K562 (cell line): Measurements from ENCODE around the gene SETD3. TPM values are rescaled to one million over a fixed set of nuclear protein-coding genes. Genes with fewer than 3 reads are reported as not detected.

Experiments
- ATAC-seq: fragments of 200-7000 bp; cut with Tn5 transposase; 3 replicates; pipeline ENCODE4 v1.9.1; 2020; ENCODE audit warnings: moderate library complexity
- BruUV-seq: library from RNA; stranded (reverse); fragments of 400-500 nt; replicated peaks from 2 replicates; lab custom pipeline; 2021; lab: Mats Ljungman, UMichigan
- CTCF ChIA-PET: fragments of 300-600 bp; formaldehyde crosslinking; extraction: SDS; loops from one replicate; lab custom pipeline; 2021; ENCODE audit warnings: low intra/inter-chr PET ratio; lab: Yijun Ruan, JAX
- POLR2A ChIA-PET: fragments of 300-600, 350-650 bp; sonication (Branson Sonifier 250); formaldehyde crosslinking; extraction: SDS; loops from one replicate; lab custom pipeline; 2021; ENCODE audit warnings: antibody characterized with exemption, inconsistent platforms; lab: Yijun Ruan, JAX
- DNase-seq, 4 experiments: peaks; one replicate each; pipeline versions ENCODE4 v3.0.0 to v3.0.0-alpha.2; 2011 to 2018; ENCODE audit warnings: low spot score in 3 of 4, mixed read lengths in 3 of 4; ENCODE audit errors: extremely low read depth in 1 of 4
- FAIRE-seq: peaks from 2 replicates; lab custom pipeline; 2011; peaks lifted over from hg19 to GRCh38; lab: Jason Lieb, UNC
- H2AFZ ChIP-seq: 2 replicates; pipeline ENCODE4 v1.6.0; 2011; ENCODE audit warnings: low read depth, low read length, control low read depth, inconsistent platforms
- H3K27ac ChIP-seq: fragments of 200-600 bp; 3 replicates; pipeline ENCODE4 v1.8.0; 2011; ENCODE audit warnings: low read depth, mild to moderate bottlenecking, control low read depth, inconsistent platforms, low read length, moderate library complexity, mixed read lengths; ENCODE audit errors: extremely low read depth
- H3K27me3 ChIP-seq, 2 experiments: fragments of 300-600 bp in 1 of 2; 2 replicates in 1 of 2; 3 replicates in 1 of 2; pipeline versions ENCODE4 v1.6.0 to v1.8.0; 2011; ENCODE audit warnings: inconsistent platforms in 2 of 2, low read length in 2 of 2, mild to moderate bottlenecking in 1 of 2, mixed read lengths in 1 of 2, moderate library complexity in 1 of 2; ENCODE audit not compliant: control insufficient read depth in 2 of 2, insufficient read depth in 2 of 2
- H3K36me3 ChIP-seq: fragments of 300-600 bp; 3 replicates; pipeline ENCODE4 v1.8.0; 2011; ENCODE audit warnings: mild to moderate bottlenecking, low read length, inconsistent platforms; ENCODE audit not compliant: control insufficient read depth, insufficient read depth
- H3K4me1 ChIP-seq, 2 experiments: fragments of 200-600 bp in 1 of 2; replicated peaks in 1 of 2; 2 replicates in 1 of 2; 3 replicates in 1 of 2; pipeline versions ENCODE4 v1.5.1 to v1.8.0; 2011; ENCODE audit warnings: inconsistent platforms in 2 of 2, low read length in 2 of 2, mild to moderate bottlenecking in 1 of 2, mixed read lengths in 1 of 2, moderate library complexity in 1 of 2; ENCODE audit not compliant: control insufficient read depth in 2 of 2, insufficient read depth in 2 of 2
- H3K4me2 ChIP-seq: 2 replicates; pipeline ENCODE4 v1.6.1; 2011; ENCODE audit warnings: low read length, control low read depth, inconsistent platforms, mixed read lengths; ENCODE audit not compliant: insufficient read depth
- H3K4me3 ChIP-seq: fragments of 200-600 bp; sonication (generic), shearing (Covaris generic); 2 replicates; pipeline ENCODE4 v1.5.1; 2016; ENCODE audit warnings: control low read depth, inconsistent platforms
- H3K79me2 ChIP-seq: fragments of 200-600 bp; 3 replicates; pipeline ENCODE4 v1.8.0; 2011; ENCODE audit warnings: low read length, inconsistent platforms; ENCODE audit not compliant: control insufficient read depth, insufficient read depth
- H3K9ac ChIP-seq, 2 experiments: 2 replicates each; pipeline versions ENCODE4 v1.6.0 to v1.6.1; 2011; ENCODE audit warnings: low read depth in 2 of 2, low read length in 2 of 2, control low read depth in 1 of 2, inconsistent platforms in 1 of 2, mild to moderate bottlenecking in 1 of 2, mixed read lengths in 1 of 2; ENCODE audit not compliant: insufficient read depth in 1 of 2
- H3K9me1 ChIP-seq: one replicate; pipeline ENCODE4 v1.6.0; 2011; ENCODE audit warnings: inconsistent platforms, mild to moderate bottlenecking, low read length, moderate library complexity; ENCODE audit not compliant: control insufficient read depth, insufficient read depth
- H3K9me3 ChIP-seq: replicated peaks from 2 replicates; pipeline ENCODE4 v1.5.1; 2011; ENCODE audit warnings: low read depth, low read length, inconsistent platforms; ENCODE audit not compliant: control insufficient read depth, insufficient read depth
- H4K20me1 ChIP-seq: replicated peaks from 2 replicates; pipeline ENCODE4 v1.6.1; 2011; ENCODE audit warnings: low read length, inconsistent platforms, mixed read lengths; ENCODE audit not compliant: control insufficient read depth, insufficient read depth
- NFIC ChIP-seq: fragments of 450-650 bp; IDR thresholded peaks from 2 replicates; pipeline ENCODE4 v1.6.1; 2017; ENCODE audit warnings: mild to moderate bottlenecking, inconsistent platforms
- NFIX ChIP-seq: fragments of 250-450 bp; sonication (Bioruptor Pico); IDR thresholded peaks from 2 replicates; pipeline ENCODE4 v1.4.0; 2020; ENCODE audit warnings: low read depth, mild to moderate bottlenecking, moderate library complexity
- PKNOX1 ChIP-seq: fragments of 450-650 bp; IDR thresholded peaks from 2 replicates; pipeline ENCODE4 v1.6.1; 2016
- RBFOX2 ChIP-seq: fragments of 200-400 bp; formaldehyde crosslinking; IDR thresholded peaks from 2 replicates; pipeline ENCODE4 v1.6.1; 2017; ENCODE audit warnings: low read depth, mild to moderate bottlenecking, low read length, moderate library complexity
- WGBS: fragments of 100-300 bp; shearing (Covaris generic); methylation state at CpG from one replicate; pipeline ENCODE4 v1.1.6; 2016; ENCODE audit warnings: low coverage, mixed read lengths; ENCODE audit not compliant: insufficient coverage; ENCODE audit errors: missing lambda C conversion rate; 5-methylcytosine and 5-hydroxymethylcytosine counted together
- in situ Hi-C: fragments of 300-500 bp; cut with MboI; formaldehyde crosslinking; loops from 4 replicates; pipeline ENCODE4 v1.15.0; 2018; ENCODE audit warnings: inconsistent platforms, mixed read lengths
- intact Hi-C: fragments of 100-400 bp; cut with micrococcal nuclease; formaldehyde crosslinking; loops from 2 replicates; pipeline ENCODE4 v1.14.2; 2022
- polyA plus RNA-seq, 8 experiments: library from polyadenylated mRNA; depleted of rRNA in 4 of 8; stranded (reverse) in 5 of 8; unstranded in 3 of 8; fragments of >200 nt; fragmentation: Nextera tagmentation in 2 of 8; fragmentation: Illumina TruSeq in 1 of 8; extraction: Ambion mirVana in 2 of 8; extraction: Trizol in 1 of 8; gene quantifications; 2 replicates each; pipeline versions ENCODE4 v1.2.1 to v1.2.3, GENCODE V29; 2011 to 2014; ENCODE audit warnings: inconsistent platforms in 1 of 8, missing spikeins in 1 of 8
- total RNA-seq, 7 experiments: library from RNA; depleted of rRNA in 6 of 7; stranded (reverse); fragments of >200 nt in 6 of 7; fragmentation: Illumina TruSeq in 2 of 7; extraction: Trizol in 2 of 7; gene quantifications; 2 replicates each; pipeline versions ENCODE4 v1.2.1 to v1.2.3, GENCODE V29; 2011 to 2021; ENCODE audit warnings: low replicate concordance in 1 of 7

Gene SETD3
- total and polyA plus RNA-seq, 9 of the 15 experiments (the other 6 are each of a cell fraction or from before 2014, with no cell fraction given): 8.5 to 35.9 (median 26.5) TPM

DNA sequence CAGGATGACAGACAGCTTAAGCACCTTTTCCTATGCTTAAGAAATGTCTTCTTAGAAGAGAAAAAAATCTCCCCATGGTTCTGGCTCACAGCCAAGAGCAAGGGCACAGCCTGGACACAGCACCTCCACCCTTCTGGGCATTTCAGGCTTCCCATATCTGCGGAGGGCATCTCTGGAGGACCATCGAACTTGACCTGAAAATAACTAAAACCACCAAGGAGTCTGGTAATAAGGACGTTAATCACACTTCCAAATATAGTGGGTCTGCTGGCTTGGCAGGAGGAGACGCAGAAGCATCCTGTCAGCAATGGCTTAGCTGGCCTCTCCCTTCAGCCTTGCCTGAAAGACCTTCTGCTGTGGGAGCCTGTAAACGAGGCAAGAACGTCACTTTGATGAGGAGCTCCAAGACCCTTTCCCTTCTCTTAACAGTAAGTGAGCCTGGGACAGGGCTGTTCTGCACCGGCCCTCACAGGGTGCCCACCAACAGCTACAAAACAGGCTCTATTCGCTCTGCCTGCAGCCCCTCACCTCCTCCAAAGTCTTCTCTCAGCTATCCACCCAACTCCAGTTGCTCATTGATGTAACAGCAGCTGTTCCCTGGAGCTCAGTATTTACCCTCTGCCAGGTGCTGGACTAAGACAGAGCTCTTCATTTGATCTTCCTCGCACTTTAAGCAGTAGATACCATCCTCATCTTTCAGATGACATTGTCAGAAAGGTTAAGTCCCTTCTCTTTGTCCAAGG, 13.2 kb downstream of the SETD3 start:
- Histone ChIP-seq H3K79me2 (peaks cover 47% of the 10 kb centered on the region), H3K4me2 (no peak overlapping the region)
- CTCF ChIA-PET: no interaction called here

More for the DNA sequence above, 13.2 kb downstream of the SETD3 start:
- in situ Hi-C loops: no loop called here
- intact Hi-C loops: no loop called here
- Histone ChIP-seq H3K9me1 (no peaks in the 10 kb centered on the region), H4K20me1 (peaks cover 18% of the 10 kb centered on the region), H3K9me3 (no peaks in the 10 kb centered on the region), H2AFZ (no peak overlapping the region), H3K27ac (no peak overlapping the region), H3K36me3 (peaks cover 29% of the 10 kb centered on the region; the same call in 2 of the 3 replicates), H3K4me1 (peaks cover 0 to 2% of the 10 kb centered on the region in 2 experiments; a peak in 2 of 5 replicates)
- POLR2A ChIA-PET: interaction anchor here (0.6 to 1.3 kb wide), 3 partner anchors 9 to 908 kb away, joined by 3 to 6 read pairs (median 6); partner anchors contain the start of genes CCNK and SETD3
- ATAC-seq (no peak; the same call in 2 of the 3 replicates), DNase-seq (no peak), FAIRE-seq (no peak)
- 0 out of 2 replicates have a peak, but pooled peaks have one; percentile 4 for TF ChIP-seq PKNOX1
- TF ChIP-seq NFIX: 0 out of 2 replicates have a peak, but pooled peaks have one; percentile 11
- TF ChIP-seq RBFOX2: no peak
- TF ChIP-seq NFIC: peak; percentile 83
- TF ChIP-seq, all 486 proteins: peak for 3
- Histone ChIP-seq H3K27me3 (no peaks in the 10 kb centered on the region), H3K9ac (no peak overlapping the region), H3K4me3 (no peak overlapping the region)
- WGBS: 49% methylated on average over 8 of the region's 9 CpGs
- no TSS peak for BruUV-seq
